ENCODE measurements around the gene UBR4.
"Not testable (repeated sequence)": the region's sequence is repeated elsewhere in the genome, so short reads cannot be mapped to it uniquely, and the experiment has no call there.

Gene UBR4

GRCh38 chr1:19197845-19198244 is 12.2 kb downstream of the UBR4 start:
- DNase-seq (ENCODE audit: low spot score in 2 of 2) (no peak), ATAC-seq (replicated peaks; ENCODE audit: extremely low read depth, poor library complexity, severe bottlenecking) (no peak)
- H3K27me3 Mint-ChIP-seq = no peaks in the 10 kb centered on the region
- no peak overlapping the region for H3K4me3 Mint-ChIP-seq
- H3K9me3 Mint-ChIP-seq = no peaks in the 10 kb centered on the region
- H3K4me1 Mint-ChIP-seq = peaks cover 10% of the 10 kb centered on the region
- H3K27ac Mint-ChIP-seq (ENCODE audit: low read depth) = no peak overlapping the region
- H3K36me3 Mint-ChIP-seq (ENCODE audit: insufficient read depth) = peaks cover 68% of the 10 kb centered on the region

- Mint-ChIP-seq H3K4me3 (no peak overlapping the region), H3K4me1 (no peaks in the 10 kb centered on the region), H3K27me3 (no peaks in the 10 kb centered on the region), H3K9me3 (no peaks in the 10 kb centered on the region), H3K36me3 (ENCODE audit: insufficient read depth) (peaks cover 78% of the 10 kb centered on the region), H3K27ac (ENCODE audit: low read depth) (no peak overlapping the region)
- no peak for ATAC-seq (replicated peaks; ENCODE audit: extremely low read depth, poor library complexity, severe bottlenecking)
- no peak for DNase-seq (ENCODE audit: low spot score in 2 of 2)
Measured at GRCh38 chr1:19196331-19196730, 13.7 kb downstream of the UBR4 start.

- Mint-ChIP-seq H3K9me3 (no peaks in the 10 kb centered on the region), H3K4me1 (no peaks in the 10 kb centered on the region), H3K36me3 (ENCODE audit: insufficient read depth) (peaks cover 69% of the 10 kb centered on the region), H3K4me3 (no peak overlapping the region), H3K27me3 (no peaks in the 10 kb centered on the region), H3K27ac (ENCODE audit: low read depth) (no peak overlapping the region)
- no peak for ATAC-seq (replicated peaks; ENCODE audit: extremely low read depth, poor library complexity, severe bottlenecking)
- no peak for DNase-seq (ENCODE audit: low spot score in 2 of 2)
Measured at GRCh38 chr1:19193004-19193403, 17.1 kb downstream of the UBR4 start.

- no peak for ATAC-seq (replicated peaks; ENCODE audit: extremely low read depth, poor library complexity, severe bottlenecking)
- Mint-ChIP-seq H3K27me3 (no peaks in the 10 kb centered on the region), H3K9me3 (no peaks in the 10 kb centered on the region), H3K36me3 (ENCODE audit: insufficient read depth) (peaks cover 66% of the 10 kb centered on the region), H3K27ac (ENCODE audit: low read depth) (no peak overlapping the region), H3K4me3 (no peak overlapping the region), H3K4me1 (no peaks in the 10 kb centered on the region)
- no peak for DNase-seq (ENCODE audit: low spot score in 2 of 2)
Measured at GRCh38 chr1:19191811-19192210, 18.3 kb downstream of the UBR4 start.

- H3K4me1 Mint-ChIP-seq = no peaks in the 10 kb centered on the region
- H3K36me3 Mint-ChIP-seq (ENCODE audit: insufficient read depth) = peaks cover 69% of the 10 kb centered on the region
- no peaks in the 10 kb centered on the region for H3K27me3 Mint-ChIP-seq
- no peak for DNase-seq (ENCODE audit: low spot score in 2 of 2)
- H3K9me3 Mint-ChIP-seq = no peaks in the 10 kb centered on the region
- H3K4me3 Mint-ChIP-seq = no peak overlapping the region
- ATAC-seq (replicated peaks; ENCODE audit: extremely low read depth, poor library complexity, severe bottlenecking) = no peak
- H3K27ac Mint-ChIP-seq (ENCODE audit: low read depth) = no peak overlapping the region
Measured at GRCh38 chr1:19190468-19190867, 19.6 kb downstream of the UBR4 start.

- DNase-seq (ENCODE audit: low spot score in 2 of 2) = no peak
Measured at GRCh38 chr1:19189270-19189669, 20.8 kb downstream of the UBR4 start.

GRCh38 chr1:19187852-19188251 is 22.2 kb downstream of the UBR4 start:
- ATAC-seq (replicated peaks; ENCODE audit: extremely low read depth, poor library complexity, severe bottlenecking) (no peak), DNase-seq (ENCODE audit: low spot score in 2 of 2) (no peak)
- Mint-ChIP-seq H3K4me1 (no peaks in the 10 kb centered on the region), H3K4me3 (no peak overlapping the region), H3K9me3 (no peaks in the 10 kb centered on the region), H3K27me3 (no peaks in the 10 kb centered on the region), H3K36me3 (ENCODE audit: insufficient read depth) (peaks cover 68% of the 10 kb centered on the region), H3K27ac (ENCODE audit: low read depth) (no peak overlapping the region)

More at GRCh38 chr1:19189270-19189669, 20.8 kb downstream of the UBR4 start:
- no peaks in the 10 kb centered on the region for H3K27me3 Mint-ChIP-seq
- ATAC-seq (replicated peaks; ENCODE audit: extremely low read depth, poor library complexity, severe bottlenecking) = no peak
- H3K36me3 Mint-ChIP-seq (ENCODE audit: insufficient read depth) = peaks cover 71% of the 10 kb centered on the region
- no peaks in the 10 kb centered on the region for H3K9me3 Mint-ChIP-seq
- H3K4me1 Mint-ChIP-seq = no peaks in the 10 kb centered on the region
- no peak overlapping the region for H3K4me3 Mint-ChIP-seq
- H3K27ac Mint-ChIP-seq (ENCODE audit: low read depth) = no peak overlapping the region

- H3K36me3 Mint-ChIP-seq (ENCODE audit: insufficient read depth) = peaks cover 63% of the 10 kb centered on the region
- H3K9me3 Mint-ChIP-seq = no peaks in the 10 kb centered on the region
- no peak overlapping the region for H3K4me3 Mint-ChIP-seq
- DNase-seq (ENCODE audit: low spot score in 2 of 2) = no peak
- no peak overlapping the region for H3K27ac Mint-ChIP-seq (ENCODE audit: low read depth)
- peaks cover 5% of the 10 kb centered on the region for H3K4me1 Mint-ChIP-seq
- no peaks in the 10 kb centered on the region for H3K27me3 Mint-ChIP-seq
- ATAC-seq (replicated peaks; ENCODE audit: extremely low read depth, poor library complexity, severe bottlenecking) = no peak
Measured at GRCh38 chr1:19186001-19186400, 24.1 kb downstream of the UBR4 start.

- peaks cover 11% of the 10 kb centered on the region for H3K4me1 Mint-ChIP-seq
Measured at GRCh38 chr1:19182223-19182622, 27.8 kb downstream of the UBR4 start.

GRCh38 chr1:19180265-19180657 is 29.8 kb downstream of the UBR4 start:
- H3K36me3 Mint-ChIP-seq (ENCODE audit: insufficient read depth) = peaks cover 63% of the 10 kb centered on the region
- ATAC-seq (replicated peaks; ENCODE audit: extremely low read depth, poor library complexity, severe bottlenecking); H3K27me3 Mint-ChIP-seq; DNase-seq (ENCODE audit: low spot score in 2 of 2); H3K4me3 Mint-ChIP-seq; H3K9me3 Mint-ChIP-seq: not testable (repeated sequence)
- H3K4me1 Mint-ChIP-seq = peaks cover 11% of the 10 kb centered on the region
- H3K27ac Mint-ChIP-seq (ENCODE audit: low read depth) = peak overlapping the region; percentile 13

More at GRCh38 chr1:19182223-19182622, 27.8 kb downstream of the UBR4 start:
- Mint-ChIP-seq H3K27ac (ENCODE audit: low read depth) (no peak overlapping the region), H3K36me3 (ENCODE audit: insufficient read depth) (peaks cover 65% of the 10 kb centered on the region), H3K27me3 (no peaks in the 10 kb centered on the region), H3K4me3 (no peak overlapping the region), H3K9me3 (no peaks in the 10 kb centered on the region)
- DNase-seq (ENCODE audit: low spot score in 2 of 2) = no peak
- no peak for ATAC-seq (replicated peaks; ENCODE audit: extremely low read depth, poor library complexity, severe bottlenecking)

- Mint-ChIP-seq H3K4me1 (peaks cover 11% of the 10 kb centered on the region), H3K4me3 (no peak overlapping the region), H3K27me3 (no peaks in the 10 kb centered on the region), H3K9me3 (no peaks in the 10 kb centered on the region), H3K36me3 (ENCODE audit: insufficient read depth) (peaks cover 62% of the 10 kb centered on the region), H3K27ac (ENCODE audit: low read depth) (peak overlapping the region; percentile 13)
- ATAC-seq (replicated peaks; ENCODE audit: extremely low read depth, poor library complexity, severe bottlenecking) (peak; percentile 73), DNase-seq (ENCODE audit: low spot score in 2 of 2) (no peak)
Measured at GRCh38 chr1:19179597-19180264, 30.3 kb downstream of the UBR4 start.

GRCh38 chr1:19178734-19179398 is 31.2 kb downstream of the UBR4 start:
- Mint-ChIP-seq H3K27ac (ENCODE audit: low read depth) (peak overlapping the region; percentile 61), H3K4me1 (peaks cover 11% of the 10 kb centered on the region), H3K36me3 (ENCODE audit: insufficient read depth) (peaks cover 67% of the 10 kb centered on the region), H3K4me3 (no peak overlapping the region), H3K27me3 (no peaks in the 10 kb centered on the region), H3K9me3 (no peaks in the 10 kb centered on the region)
- DNase-seq (ENCODE audit: low spot score in 2 of 2) (no peak), ATAC-seq (replicated peaks; ENCODE audit: extremely low read depth, poor library complexity, severe bottlenecking) (no peak)

GRCh38 chr1:19177811-19178210 is 32.3 kb downstream of the UBR4 start:
- peaks cover 70% of the 10 kb centered on the region for H3K36me3 Mint-ChIP-seq (ENCODE audit: insufficient read depth)

More at GRCh38 chr1:19177811-19178210, 32.3 kb downstream of the UBR4 start:
- peaks cover 11% of the 10 kb centered on the region for H3K4me1 Mint-ChIP-seq
- no peak overlapping the region for H3K27ac Mint-ChIP-seq (ENCODE audit: low read depth)
- no peaks in the 10 kb centered on the region for H3K9me3 Mint-ChIP-seq
- no peak for DNase-seq (ENCODE audit: low spot score in 2 of 2)
- H3K4me3 Mint-ChIP-seq = no peak overlapping the region
- no peaks in the 10 kb centered on the region for H3K27me3 Mint-ChIP-seq
- ATAC-seq (replicated peaks; ENCODE audit: extremely low read depth, poor library complexity, severe bottlenecking) = no peak
